Neutrophil (primary cell): Measurements from ENCODE around the gene PPP4R3B.

Source experiments
- H3K27ac ChIP-seq: fragments of 200-600 bp; sonication (generic); 2 replicates; pipeline ENCODE4 v1.5.1; 2016; ENCODE audit warnings: mild to moderate bottlenecking, moderate library complexity
- H3K27me3 ChIP-seq: fragments of 200-600 bp; sonication (generic); 2 replicates; pipeline ENCODE4 v1.6.0; 2016; ENCODE audit warnings: mild to moderate bottlenecking
- H3K36me3 ChIP-seq: fragments of 200-600 bp; sonication (generic); 2 replicates; pipeline ENCODE4 v1.5.1; 2017
- H3K4me1 ChIP-seq, 2 experiments: fragments of 200-600 bp in 1 of 2; sonication (generic) in 1 of 2; 1 replicate in 1 of 2; 2 replicates in 1 of 2; pipeline versions ENCODE4 v1.5.1 to v1.6.1; 2013 to 2016; ENCODE audit warnings: low read depth in 1 of 2, low read length in 1 of 2, mild to moderate bottlenecking in 1 of 2, moderate library complexity in 1 of 2; ENCODE audit not compliant: control insufficient read depth in 1 of 2, insufficient read depth in 1 of 2
- H3K4me3 ChIP-seq, 2 experiments: fragments of 200-600 bp in 1 of 2; sonication (generic) in 1 of 2; 1 replicate in 1 of 2; 2 replicates in 1 of 2; pipeline ENCODE4 v1.5.1; 2013 to 2016; ENCODE audit warnings: low read depth in 1 of 2, low read length in 1 of 2, mild to moderate bottlenecking in 1 of 2, moderate library complexity in 1 of 2
- H3K9me3 ChIP-seq: fragments of 200-600 bp; sonication (generic); 2 replicates; pipeline ENCODE4 v1.5.1; 2016
- TF ChIP-seq, protein P1 (sequence below): fragments of 200-600 bp; sonication (generic); IDR thresholded peaks from 2 replicates; pipeline ENCODE4 v1.5.1; 2016; ENCODE audit warnings: antibody characterized with exemption

PPP4R3B gene

DNA sequence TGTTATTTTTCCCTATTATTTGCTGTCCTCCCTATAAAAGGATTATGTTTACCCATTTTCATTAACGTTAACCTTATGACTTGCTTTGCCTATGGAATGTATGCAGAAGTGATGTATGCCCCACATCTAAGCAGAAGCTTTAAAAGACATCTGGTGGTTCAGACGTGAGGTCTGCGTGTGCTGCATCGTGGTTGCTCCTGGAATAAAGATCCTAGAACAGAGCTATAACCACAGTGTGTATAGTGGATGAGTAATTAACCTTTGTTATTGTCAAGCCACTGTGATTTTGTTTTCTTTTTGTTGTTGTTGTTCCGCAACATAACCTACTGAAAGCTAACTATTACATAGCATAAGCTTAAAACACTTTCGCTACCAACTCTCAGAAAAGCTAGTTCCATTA lies 118.8 kb downstream of the PPP4R3B start:
- Histone ChIP-seq H3K27me3 (no peaks in the 10 kb centered on the region), H3K27ac (no peak overlapping the region), H3K4me1 (no peaks in the 10 kb centered on the region), H3K4me3 (no peak overlapping the region), H3K36me3 (no peaks in the 10 kb centered on the region), H3K9me3 (no peaks in the 10 kb centered on the region)
- TF ChIP-seq, protein P1, sequence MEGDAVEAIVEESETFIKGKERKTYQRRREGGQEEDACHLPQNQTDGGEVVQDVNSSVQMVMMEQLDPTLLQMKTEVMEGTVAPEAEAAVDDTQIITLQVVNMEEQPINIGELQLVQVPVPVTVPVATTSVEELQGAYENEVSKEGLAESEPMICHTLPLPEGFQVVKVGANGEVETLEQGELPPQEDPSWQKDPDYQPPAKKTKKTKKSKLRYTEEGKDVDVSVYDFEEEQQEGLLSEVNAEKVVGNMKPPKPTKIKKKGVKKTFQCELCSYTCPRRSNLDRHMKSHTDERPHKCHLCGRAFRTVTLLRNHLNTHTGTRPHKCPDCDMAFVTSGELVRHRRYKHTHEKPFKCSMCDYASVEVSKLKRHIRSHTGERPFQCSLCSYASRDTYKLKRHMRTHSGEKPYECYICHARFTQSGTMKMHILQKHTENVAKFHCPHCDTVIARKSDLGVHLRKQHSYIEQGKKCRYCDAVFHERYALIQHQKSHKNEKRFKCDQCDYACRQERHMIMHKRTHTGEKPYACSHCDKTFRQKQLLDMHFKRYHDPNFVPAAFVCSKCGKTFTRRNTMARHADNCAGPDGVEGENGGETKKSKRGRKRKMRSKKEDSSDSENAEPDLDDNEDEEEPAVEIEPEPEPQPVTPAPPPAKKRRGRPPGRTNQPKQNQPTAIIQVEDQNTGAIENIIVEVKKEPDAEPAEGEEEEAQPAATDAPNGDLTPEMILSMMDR: no peak
